Choroid plexus epithelial cell (primary cell): ENCODE measurements around the gene DPEP2.
A peak's percentile ranks its signal among the peaks of the same experiment; 100 is the strongest.
"Not testable (repeated sequence)": the region's sequence is repeated elsewhere in the genome, so short reads cannot be mapped to it uniquely, and the experiment has no call there.

Experiments
- DNase-seq: peaks from one replicate; pipeline ENCODE4 v3.0.0-alpha.2; 2010; ENCODE audit warnings: low read depth
- H3K4me3 ChIP-seq: 2 replicates; pipeline ENCODE4 v1.5.1; 2011; ENCODE audit warnings: low read depth, mild to moderate bottlenecking, control low read depth, low read length, moderate library complexity
- CTCF ChIP-seq: conservative IDR thresholded peaks from 2 replicates; pipeline ENCODE4 v1.5.1; 2011; ENCODE audit warnings: low read depth, mild to moderate bottlenecking, control low read depth, inconsistent platforms, low read length, moderate library complexity

The DPEP2 gene

GRCh38 chr16:67998779-67999688 lies at the start of gene DPEP2:
Gene DPEP2, minus strand, starts transcription at chr16:67999484. Its CDS starts 6,272 bp downstream, at chr16:67993212.
- not testable (repeated sequence) for H3K4me3 ChIP-seq, DNase-seq

- H3K4me3 ChIP-seq = no peak overlapping the region
- no peak for TF ChIP-seq CTCF
- no peak for DNase-seq
These were observed 48.7 kb upstream of the DPEP2 start for GRCh38 chr16:68047987-68048386.

GRCh38 chr16:68046106-68046505 lies 46.8 kb upstream of the DPEP2 start:
- H3K4me3 ChIP-seq = no peak overlapping the region
- no peak for TF ChIP-seq CTCF
- no peak for DNase-seq

- no peak for TF ChIP-seq CTCF
- DNase-seq = no peak
- H3K4me3 ChIP-seq = no peak overlapping the region
These were observed 42.5 kb upstream of the DPEP2 start for GRCh38 chr16:68041783-68042182.

GRCh38 chr16:68040506-68041288 lies 41.4 kb upstream of the DPEP2 start:
- peak; percentile 90 for TF ChIP-seq CTCF
- no peak overlapping the region for H3K4me3 ChIP-seq
- peak; percentile 65 for DNase-seq

- no peak for TF ChIP-seq CTCF
These were observed 38.7 kb upstream of the DPEP2 start for GRCh38 chr16:68037841-68038597.

GRCh38 chr16:68035227-68035626 lies 35.9 kb upstream of the DPEP2 start:
- DNase-seq = peak; percentile 22
- TF ChIP-seq CTCF = no peak
- no peak overlapping the region for H3K4me3 ChIP-seq

More at GRCh38 chr16:68037841-68038597, 38.7 kb upstream of the DPEP2 start:
- no peak overlapping the region for H3K4me3 ChIP-seq
- no peak for DNase-seq
